HCT116 (cell line): ENCODE data around the gene GNAI3. TPM values are rescaled to one million over a fixed set of nuclear protein-coding genes. Genes with fewer than 3 reads are reported as not detected.

Source experiments
- ATAC-seq: fragments of 200-7000 bp; cut with Tn5 transposase; 2 replicates; pipeline ENCODE4 v1.9.1; 2020; ENCODE audit warnings: mild to moderate bottlenecking, moderate library complexity
- BruUV-seq: library from RNA; stranded (reverse); fragments of 400-500 nt; replicated peaks from 2 replicates; lab custom pipeline; 2021; lab: Mats Ljungman, UMichigan
- CTCF ChIA-PET: fragments of 300-600 bp; sonication (Branson Sonifier 250); formaldehyde crosslinking; loops from one replicate; lab custom pipeline; 2021; ENCODE audit warnings: antibody characterized with exemption; lab: Charles Lee
- POLR2A ChIA-PET: fragments of 300-600, 350-600 bp; sonication (Branson Sonifier 250); formaldehyde crosslinking; loops from one replicate; lab custom pipeline; 2021; ENCODE audit warnings: antibody characterized with exemption; lab: Charles Lee
- RAD21 ChIA-PET, 2 experiments: fragments of 300-600 bp; sonication (Branson Sonifier 250); formaldehyde crosslinking; loops; one replicate each; lab custom pipeline; 2023; ENCODE audit warnings: low total read pairs in 2 of 2; ENCODE audit not compliant: uncharacterized antibody in 2 of 2, unreplicated experiment in 2 of 2, low non-redundant PET in 1 of 2; lab: Charles Lee
- DNase-seq: peaks from one replicate; pipeline ENCODE4 v3.0.0-alpha.2; 2010; ENCODE audit warnings: low read depth, low spot score
- H2AFZ ChIP-seq: fragments of 200-600 bp; shearing (Covaris generic), sonication (generic); 2 replicates; pipeline ENCODE4 v1.6.1; 2017; ENCODE audit warnings: low read depth, mixed run types, mixed read lengths, antibody characterized with exemption, low read length; ENCODE audit not compliant: poor library complexity, severe bottlenecking
- H3K27ac ChIP-seq: 2 replicates; pipeline ENCODE4 v1.5.1; 2012; ENCODE audit warnings: low read depth, low read length
- H3K27me3 ChIP-seq: fragments of 200-600 bp; sonication (generic); 2 replicates; pipeline ENCODE4 v1.6.1; 2016; ENCODE audit warnings: mixed run types, low read length, mixed read lengths; ENCODE audit not compliant: insufficient read depth
- H3K36me3 ChIP-seq, 2 experiments: fragments of 200-500 bp in 1 of 2; fragments of 200-600 bp in 1 of 2; sonication (Bioruptor generic) in 1 of 2; sonication (generic) in 1 of 2; 2 replicates each; pipeline versions ENCODE4 v1.5.1 to v1.6.1; 2014 to 2016; ENCODE audit warnings: low read length in 2 of 2, inconsistent platforms in 1 of 2, mixed read lengths in 1 of 2, mixed run types in 1 of 2; ENCODE audit not compliant: insufficient read depth in 2 of 2, control insufficient read depth in 1 of 2
- H3K4me1 ChIP-seq, 2 experiments: fragments of 200-600 bp in 1 of 2; sonication (generic) in 1 of 2; 2 replicates each; pipeline versions ENCODE4 v1.5.1 to v1.6.1; 2012 to 2017; ENCODE audit warnings: low read length in 2 of 2, inconsistent platforms in 1 of 2, mild to moderate bottlenecking in 1 of 2, mixed read lengths in 1 of 2, mixed run types in 1 of 2, moderate library complexity in 1 of 2; ENCODE audit not compliant: insufficient read depth in 2 of 2, control insufficient read depth in 1 of 2
- H3K4me2 ChIP-seq: fragments of 200-600 bp; sonication (generic); 2 replicates; pipeline ENCODE4 v1.6.1; 2017; ENCODE audit warnings: mixed run types, low read length, mixed read lengths
- H3K4me3 ChIP-seq, 2 experiments: fragments of 200-600 bp in 1 of 2; sonication (generic) in 1 of 2; replicated peaks in 1 of 2; 2 replicates each; pipeline ENCODE4 v1.5.1; 2011 to 2016; ENCODE audit warnings: low read length in 2 of 2, control low read depth in 1 of 2, low read depth in 1 of 2, mild to moderate bottlenecking in 1 of 2, mixed read lengths in 1 of 2, mixed run types in 1 of 2
- H3K79me2 ChIP-seq: fragments of 200-600 bp; sonication (generic); 2 replicates; pipeline ENCODE4 v1.6.1; 2017; ENCODE audit warnings: mild to moderate bottlenecking, mixed run types, low read length, moderate library complexity, mixed read lengths; ENCODE audit not compliant: insufficient read depth
- H3K9ac ChIP-seq: fragments of 200-600 bp; sonication (generic); 2 replicates; pipeline ENCODE4 v1.6.1; 2016; ENCODE audit warnings: low read length, mixed read lengths
- H3K9me2 ChIP-seq: fragments of 200-600 bp; sonication (generic), shearing (Covaris generic); 2 replicates; pipeline ENCODE4 v1.6.1; 2017; ENCODE audit warnings: mixed run types, mild to moderate bottlenecking, moderate library complexity; ENCODE audit not compliant: insufficient read depth
- H3K9me3 ChIP-seq, 2 experiments: fragments of 200-500 bp in 1 of 2; fragments of 200-600 bp in 1 of 2; sonication (Bioruptor generic) in 1 of 2; sonication (generic) in 1 of 2; 2 replicates each; pipeline ENCODE4 v1.6.1; 2014 to 2017; ENCODE audit warnings: low read length in 2 of 2, mixed read lengths in 2 of 2, inconsistent platforms in 1 of 2, low read depth in 1 of 2, mild to moderate bottlenecking in 1 of 2, mixed run types in 1 of 2, moderate library complexity in 1 of 2; ENCODE audit not compliant: control insufficient read depth in 1 of 2, insufficient read depth in 1 of 2
- H4K20me1 ChIP-seq: fragments of 200-600 bp; sonication (generic), shearing (Covaris generic); 2 replicates; pipeline ENCODE4 v1.6.1; 2017; ENCODE audit warnings: mixed run types, mild to moderate bottlenecking, moderate library complexity; ENCODE audit not compliant: insufficient read depth
- EGR1 ChIP-seq: IDR thresholded peaks from 2 replicates; pipeline ENCODE4 v1.6.1; 2012; ENCODE audit warnings: low read depth
- ELF1 ChIP-seq: IDR thresholded peaks from 2 replicates; pipeline ENCODE4 v1.6.1; 2012; ENCODE audit warnings: low read depth, borderline replicate concordance
- MAX ChIP-seq: IDR thresholded peaks from 2 replicates; pipeline ENCODE4 v1.6.1; 2012
- POLR2AphosphoS5 ChIP-seq: IDR thresholded peaks from 2 replicates; pipeline ENCODE4 v1.6.1; 2011; ENCODE audit warnings: mild to moderate bottlenecking, low read depth, low read length, moderate library complexity
- RAD21 ChIP-seq: IDR thresholded peaks from 2 replicates; pipeline ENCODE4 v1.6.1; 2012; ENCODE audit warnings: low read depth, mild to moderate bottlenecking
- REST ChIP-seq: IDR thresholded peaks from 2 replicates; pipeline ENCODE4 v1.6.1; 2012; ENCODE audit warnings: low read depth
- SRF ChIP-seq: IDR thresholded peaks from 2 replicates; pipeline ENCODE4 v1.6.1; 2012; ENCODE audit warnings: low read depth
- TCF7L2 ChIP-seq: IDR thresholded peaks from 2 replicates; pipeline ENCODE4 v1.7.0; 2011; ENCODE audit warnings: borderline replicate concordance, inconsistent platforms; ENCODE audit not compliant: insufficient read depth, insufficient read length; ENCODE audit errors: extremely low read depth
- ZFX ChIP-seq: fragments of 450-650 bp; IDR thresholded peaks from 2 replicates; pipeline ENCODE4 v1.6.1; 2017
- ZNF274 ChIP-seq: fragments of 200-500 bp; sonication (Bioruptor generic); IDR thresholded peaks from 2 replicates; pipeline ENCODE4 v1.6.1; 2014; ENCODE audit warnings: mild to moderate bottlenecking, low read depth, low read length, inconsistent platforms
- intact Hi-C: fragments of 100-400 bp; cut with micrococcal nuclease; formaldehyde crosslinking; loops from 2 replicates; pipeline ENCODE4 v1.10.0; 2022
- total RNA-seq: library from RNA; stranded (reverse); gene quantifications from one replicate; pipeline ENCODE4 v1.2.1, GENCODE V29; 2021; ENCODE audit not compliant: unreplicated experiment
- TF ChIP-seq, protein P1 (sequence below): IDR thresholded peaks from 2 replicates; pipeline ENCODE4 v1.6.1; 2011; ENCODE audit warnings: mild to moderate bottlenecking, low read length, moderate library complexity; ENCODE audit not compliant: insufficient replicate concordance; ENCODE audit errors: extremely low read depth
- TF ChIP-seq, protein P2 (sequence below): IDR thresholded peaks from 2 replicates; pipeline ENCODE4 v1.6.1; 2012

Gene GNAI3
- total RNA-seq, 1 experiment from 2014 or later: 9.5 TPM

GRCh38 chr1:109527098-109527811 lies 21.2 kb upstream of the GNAI3 start:
- no peak for DNase-seq
- no peaks in the 10 kb centered on the region for H3K9me2 ChIP-seq
- H3K27me3 ChIP-seq: no peaks in the 10 kb centered on the region; the same call in 1 of the 2 replicates
- ATAC-seq: no peak
- peaks cover 0 to 4% of the 10 kb centered on the region in 2 experiments; a peak in 1 of 4 replicates for H3K4me1 ChIP-seq
- no peak overlapping the region for H3K4me2 ChIP-seq
- no peak for TF ChIP-seq ELF1
- TF ChIP-seq, protein P1, sequence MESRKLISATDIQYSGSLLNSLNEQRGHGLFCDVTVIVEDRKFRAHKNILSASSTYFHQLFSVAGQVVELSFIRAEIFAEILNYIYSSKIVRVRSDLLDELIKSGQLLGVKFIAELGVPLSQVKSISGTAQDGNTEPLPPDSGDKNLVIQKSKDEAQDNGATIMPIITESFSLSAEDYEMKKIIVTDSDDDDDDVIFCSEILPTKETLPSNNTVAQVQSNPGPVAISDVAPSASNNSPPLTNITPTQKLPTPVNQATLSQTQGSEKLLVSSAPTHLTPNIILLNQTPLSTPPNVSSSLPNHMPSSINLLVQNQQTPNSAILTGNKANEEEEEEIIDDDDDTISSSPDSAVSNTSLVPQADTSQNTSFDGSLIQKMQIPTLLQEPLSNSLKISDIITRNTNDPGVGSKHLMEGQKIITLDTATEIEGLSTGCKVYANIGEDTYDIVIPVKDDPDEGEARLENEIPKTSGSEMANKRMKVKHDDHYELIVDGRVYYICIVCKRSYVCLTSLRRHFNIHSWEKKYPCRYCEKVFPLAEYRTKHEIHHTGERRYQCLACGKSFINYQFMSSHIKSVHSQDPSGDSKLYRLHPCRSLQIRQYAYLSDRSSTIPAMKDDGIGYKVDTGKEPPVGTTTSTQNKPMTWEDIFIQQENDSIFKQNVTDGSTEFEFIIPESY: no peak
- TF ChIP-seq SRF: no peak
- TF ChIP-seq ZNF274: no peak
- no peak for TF ChIP-seq MAX
- TF ChIP-seq RAD21: no peak
- TF ChIP-seq, protein P2, sequence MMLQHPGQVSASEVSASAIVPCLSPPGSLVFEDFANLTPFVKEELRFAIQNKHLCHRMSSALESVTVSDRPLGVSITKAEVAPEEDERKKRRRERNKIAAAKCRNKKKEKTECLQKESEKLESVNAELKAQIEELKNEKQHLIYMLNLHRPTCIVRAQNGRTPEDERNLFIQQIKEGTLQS: no peak
- TF ChIP-seq POLR2AphosphoS5: no peak
- no peak for TF ChIP-seq REST
- no peak for TF ChIP-seq EGR1
- no peak for TF ChIP-seq TCF7L2
- no peak for TF ChIP-seq ZFX
- H3K79me2 ChIP-seq: no peaks in the 10 kb centered on the region
- H3K9me3 ChIP-seq: no peaks in the 10 kb centered on the region
- intact Hi-C loops: no loop called here
- ChIA-PET POLR2A (no interaction called here), RAD21 (no interaction called here), CTCF (no interaction called here)
- no TSS peak for BruUV-seq
- no peak overlapping the region for H3K9ac ChIP-seq
- no peak overlapping the region for H3K4me3 ChIP-seq
- no peak overlapping the region for H3K27ac ChIP-seq
- H3K36me3 ChIP-seq: no peaks in the 10 kb centered on the region
- H2AFZ ChIP-seq: no peak overlapping the region
- H4K20me1 ChIP-seq: no peaks in the 10 kb centered on the region
